Left ventricle myocardium inferior (tissue), 1 donor: ENCODE data around the gene CD99. TPM values are rescaled to one million over a fixed set of nuclear protein-coding genes. Genes with fewer than 3 reads are reported as not detected.

Experiments used
- DNase-seq: peaks from one replicate; pipeline ENCODE4 v3.0.0-alpha.2; 2020
- H3K27ac ChIP-seq: fragments of 200-600 bp; replicated peaks from 2 replicates; pipeline ENCODE4 v1.8.0; 2021
- H3K27me3 ChIP-seq: fragments of 200-600 bp; 2 replicates; pipeline ENCODE4 v1.8.0; 2021; ENCODE audit warnings: low read depth
- H3K36me3 ChIP-seq: fragments of 200-600 bp; 2 replicates; pipeline ENCODE4 v1.8.0; 2021
- H3K4me1 ChIP-seq: fragments of 200-600 bp; 2 replicates; pipeline ENCODE4 v1.8.0; 2021
- H3K4me3 ChIP-seq: fragments of 200-600 bp; 2 replicates; pipeline ENCODE4 v1.8.0; 2021; ENCODE audit warnings: mild to moderate bottlenecking, moderate library complexity
- H3K9me3 ChIP-seq: fragments of 200-600 bp; replicated peaks from 2 replicates; pipeline ENCODE4 v1.8.0; 2021
- intact Hi-C: fragments of 100-400 bp; cut with micrococcal nuclease; formaldehyde crosslinking; loops from one replicate; pipeline ENCODE4 v1.11.0; 2022
- total RNA-seq: library from RNA; stranded (reverse); fragmentation: NEBNext Ultra II Directional; extraction: Animal tissue kit (Norgen Biotek cat#: 25700); gene quantifications from one replicate; pipeline ENCODE4 v1.2.1, GENCODE V29; 2021
- TF ChIP-seq, protein P1 (sequence below): fragments of 200-600 bp; IDR thresholded peaks from 2 replicates; pipeline ENCODE4 v1.8.0; 2021; ENCODE audit warnings: antibody characterized with exemption, mild to moderate bottlenecking, borderline replicate concordance
- donor health status: DM: no; HTN: yes; CAD: no; lungs with severe emphysema.

The CD99 gene
- total RNA-seq, 1 donor from 2014 or later, result 306 TPM

DNA sequence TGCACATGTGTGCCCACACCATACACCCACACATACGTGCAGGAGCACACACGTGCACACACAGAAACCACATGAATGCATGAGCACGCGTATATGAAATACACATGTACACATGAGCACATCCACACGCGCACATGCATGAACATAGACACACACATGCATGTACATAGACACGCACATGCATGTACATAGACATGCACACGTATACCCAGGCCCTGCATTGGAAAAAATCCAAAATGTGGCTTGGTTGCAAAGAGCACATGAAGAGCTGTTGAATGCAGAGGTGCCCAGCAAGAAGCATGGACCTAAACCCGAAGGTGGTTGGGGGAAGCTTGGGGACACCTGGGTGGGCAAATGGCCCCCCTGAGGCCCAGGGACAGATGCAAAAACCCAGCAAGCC, 18.5 kb downstream of the CD99 start:
- Histone ChIP-seq H3K27ac (peak overlapping the region; percentile 74), H3K4me1 (peaks cover 74% of the 10 kb centered on the region), H3K27me3 (no peaks in the 10 kb centered on the region), H3K4me3 (peak overlapping the region; percentile 43), H3K9me3 (no peaks in the 10 kb centered on the region), H3K36me3 (peaks cover 26% of the 10 kb centered on the region)
- DNase-seq, result no peak
- TF ChIP-seq, protein P1, sequence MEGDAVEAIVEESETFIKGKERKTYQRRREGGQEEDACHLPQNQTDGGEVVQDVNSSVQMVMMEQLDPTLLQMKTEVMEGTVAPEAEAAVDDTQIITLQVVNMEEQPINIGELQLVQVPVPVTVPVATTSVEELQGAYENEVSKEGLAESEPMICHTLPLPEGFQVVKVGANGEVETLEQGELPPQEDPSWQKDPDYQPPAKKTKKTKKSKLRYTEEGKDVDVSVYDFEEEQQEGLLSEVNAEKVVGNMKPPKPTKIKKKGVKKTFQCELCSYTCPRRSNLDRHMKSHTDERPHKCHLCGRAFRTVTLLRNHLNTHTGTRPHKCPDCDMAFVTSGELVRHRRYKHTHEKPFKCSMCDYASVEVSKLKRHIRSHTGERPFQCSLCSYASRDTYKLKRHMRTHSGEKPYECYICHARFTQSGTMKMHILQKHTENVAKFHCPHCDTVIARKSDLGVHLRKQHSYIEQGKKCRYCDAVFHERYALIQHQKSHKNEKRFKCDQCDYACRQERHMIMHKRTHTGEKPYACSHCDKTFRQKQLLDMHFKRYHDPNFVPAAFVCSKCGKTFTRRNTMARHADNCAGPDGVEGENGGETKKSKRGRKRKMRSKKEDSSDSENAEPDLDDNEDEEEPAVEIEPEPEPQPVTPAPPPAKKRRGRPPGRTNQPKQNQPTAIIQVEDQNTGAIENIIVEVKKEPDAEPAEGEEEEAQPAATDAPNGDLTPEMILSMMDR, result no peak
- intact Hi-C loops, result no loop called here

DNA sequence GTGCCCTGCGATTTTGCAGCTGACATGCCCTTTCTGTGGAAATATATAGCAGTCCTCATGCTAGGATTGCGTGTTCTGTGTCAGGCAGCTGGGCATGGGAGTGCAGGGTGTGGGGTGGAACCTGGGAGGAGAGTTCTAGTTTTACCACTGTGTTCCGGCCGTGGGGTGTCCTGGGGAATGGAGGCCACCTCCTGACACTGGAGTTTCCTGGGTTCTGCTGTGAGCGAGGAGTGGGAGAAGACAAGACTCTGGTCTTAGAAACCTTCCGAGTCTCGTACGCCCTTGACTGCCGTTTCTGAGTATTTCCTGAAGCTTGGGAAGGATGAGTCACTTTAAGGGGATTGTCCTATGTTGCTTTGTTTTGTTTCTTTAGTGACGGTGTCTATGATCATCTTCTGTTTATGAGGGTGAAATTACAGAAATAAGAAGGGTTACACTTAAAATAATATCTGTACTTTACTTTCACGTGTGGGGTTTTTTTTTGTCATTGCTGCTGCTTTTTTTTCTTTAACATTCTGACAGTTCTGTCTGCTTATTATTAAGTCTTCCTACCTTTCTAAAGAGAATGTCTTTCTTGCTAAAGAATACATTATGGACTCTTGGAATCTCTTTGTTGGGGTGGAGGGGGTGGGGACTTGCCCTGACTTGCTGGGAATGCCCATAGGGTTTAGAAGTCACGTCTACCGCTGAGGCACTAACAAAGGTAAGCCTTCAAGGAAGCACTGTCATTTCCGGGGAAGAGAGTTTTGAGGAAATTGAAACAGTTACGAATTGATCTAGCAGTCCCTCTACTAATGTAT, 19.1 kb downstream of the CD99 start:
- no peak for DNase-seq
- Histone ChIP-seq H3K36me3 (peaks cover 32% of the 10 kb centered on the region), H3K27me3 (no peaks in the 10 kb centered on the region), H3K4me1 (peaks cover 71% of the 10 kb centered on the region), H3K27ac (peak overlapping the region; percentile 74), H3K9me3 (no peaks in the 10 kb centered on the region), H3K4me3 (peak overlapping the region; percentile 43)
- intact Hi-C loops, result no loop called here
- TF ChIP-seq, protein P1, result no peak

DNA sequence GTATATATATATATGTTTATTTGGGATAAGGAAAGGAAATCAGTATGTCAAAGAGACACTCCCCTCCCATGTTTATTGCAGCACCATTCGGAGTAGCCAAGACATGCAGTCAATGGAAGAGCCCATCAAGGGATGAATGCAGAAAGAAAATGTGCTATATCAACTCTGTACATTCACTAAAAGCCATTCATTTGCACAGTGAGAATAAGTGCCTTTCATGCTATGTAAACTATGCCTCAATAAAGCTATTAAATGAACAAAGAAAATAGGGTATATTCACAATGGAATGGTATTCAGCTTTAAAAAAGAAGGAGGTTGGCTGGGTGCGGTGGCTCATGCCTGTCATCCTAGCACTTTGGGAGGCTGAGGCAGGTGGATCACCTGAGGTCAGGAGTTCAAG, 20.3 kb downstream of the CD99 start:
- Histone ChIP-seq H3K27ac (no peak overlapping the region), H3K27me3 (no peaks in the 10 kb centered on the region), H3K4me1 (peaks cover 59% of the 10 kb centered on the region), H3K36me3 (peaks cover 44% of the 10 kb centered on the region), H3K4me3 (no peak overlapping the region), H3K9me3 (no peaks in the 10 kb centered on the region)
- no peak for DNase-seq
- intact Hi-C loops, result no loop called here
- TF ChIP-seq, protein P1, result no peak

DNA sequence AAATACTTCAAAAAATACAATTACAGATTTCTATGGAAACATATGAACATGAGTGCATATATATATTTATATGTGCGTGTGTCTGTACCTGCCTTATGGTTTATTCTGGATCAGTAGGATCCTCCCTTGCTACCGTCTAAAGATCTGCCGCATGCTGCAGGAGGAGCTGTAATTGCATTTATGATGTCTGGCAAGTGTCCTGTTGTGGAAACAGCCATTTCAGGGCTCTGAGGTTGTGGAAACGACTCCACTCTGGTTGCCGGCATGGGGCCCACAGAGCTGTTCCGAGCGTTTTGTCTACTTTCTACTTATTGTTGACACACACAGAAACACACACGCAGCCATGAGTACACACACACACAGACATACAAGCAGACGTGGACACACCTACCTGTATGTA, 21.3 kb downstream of the CD99 start:
- H3K4me1 ChIP-seq, result peaks cover 49% of the 10 kb centered on the region
- no peak for DNase-seq

DNA sequence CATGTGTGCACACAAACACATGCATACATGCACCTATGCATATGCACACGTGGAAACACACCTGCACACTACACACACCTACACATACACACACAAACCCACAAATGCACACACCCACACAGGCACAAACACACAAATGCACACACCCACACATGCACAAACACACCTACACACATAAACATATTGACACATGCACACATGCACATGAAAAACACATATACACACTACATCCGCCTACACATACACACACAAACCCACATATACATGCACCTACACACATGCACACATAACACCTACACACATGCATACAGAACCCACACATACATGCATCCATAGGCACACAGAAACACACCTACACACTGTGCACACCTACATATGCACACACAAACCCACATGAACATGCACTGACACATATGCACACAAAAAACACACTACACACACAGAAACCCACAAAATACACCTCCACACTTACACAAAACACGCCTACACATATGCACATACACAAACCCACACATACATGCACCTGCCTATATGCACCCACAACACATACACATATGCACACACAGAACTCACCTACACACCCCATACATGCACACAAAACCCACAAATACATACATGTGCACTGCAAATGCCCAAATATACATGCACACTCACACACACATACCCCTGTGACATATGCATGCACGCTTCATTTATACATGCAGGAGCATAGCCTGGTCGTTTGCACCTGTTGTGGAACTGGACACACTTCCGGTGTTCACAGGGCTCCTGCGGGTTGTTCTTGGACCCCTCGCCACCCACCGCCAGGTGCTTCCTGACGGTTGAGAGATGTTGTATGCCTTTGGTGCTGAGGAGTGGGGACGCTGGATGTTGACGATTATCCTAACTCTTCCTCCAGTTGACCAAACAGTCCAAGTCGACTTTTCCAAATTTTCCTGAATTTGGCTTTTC, 22.1 kb downstream of the CD99 start:
- peaks cover 42% of the 10 kb centered on the region for H3K4me1 ChIP-seq
- TF ChIP-seq, protein P1, result no peak
- no peaks in the 10 kb centered on the region for H3K27me3 ChIP-seq
- H3K9me3 ChIP-seq, result no peaks in the 10 kb centered on the region
- H3K27ac ChIP-seq, result no peak overlapping the region
- intact Hi-C loops, result no loop called here
- H3K4me3 ChIP-seq, result no peak overlapping the region
- DNase-seq, result no peak
- peaks cover 60% of the 10 kb centered on the region for H3K36me3 ChIP-seq

More for the DNA sequence above, 21.3 kb downstream of the CD99 start:
- intact Hi-C loops, result no loop called here
- Histone ChIP-seq H3K4me3 (no peak overlapping the region), H3K27ac (no peak overlapping the region), H3K36me3 (peaks cover 53% of the 10 kb centered on the region), H3K27me3 (no peaks in the 10 kb centered on the region), H3K9me3 (no peaks in the 10 kb centered on the region)
- TF ChIP-seq, protein P1, result no peak
